ENCODE measurements around the gene EPHB2.

DNA sequence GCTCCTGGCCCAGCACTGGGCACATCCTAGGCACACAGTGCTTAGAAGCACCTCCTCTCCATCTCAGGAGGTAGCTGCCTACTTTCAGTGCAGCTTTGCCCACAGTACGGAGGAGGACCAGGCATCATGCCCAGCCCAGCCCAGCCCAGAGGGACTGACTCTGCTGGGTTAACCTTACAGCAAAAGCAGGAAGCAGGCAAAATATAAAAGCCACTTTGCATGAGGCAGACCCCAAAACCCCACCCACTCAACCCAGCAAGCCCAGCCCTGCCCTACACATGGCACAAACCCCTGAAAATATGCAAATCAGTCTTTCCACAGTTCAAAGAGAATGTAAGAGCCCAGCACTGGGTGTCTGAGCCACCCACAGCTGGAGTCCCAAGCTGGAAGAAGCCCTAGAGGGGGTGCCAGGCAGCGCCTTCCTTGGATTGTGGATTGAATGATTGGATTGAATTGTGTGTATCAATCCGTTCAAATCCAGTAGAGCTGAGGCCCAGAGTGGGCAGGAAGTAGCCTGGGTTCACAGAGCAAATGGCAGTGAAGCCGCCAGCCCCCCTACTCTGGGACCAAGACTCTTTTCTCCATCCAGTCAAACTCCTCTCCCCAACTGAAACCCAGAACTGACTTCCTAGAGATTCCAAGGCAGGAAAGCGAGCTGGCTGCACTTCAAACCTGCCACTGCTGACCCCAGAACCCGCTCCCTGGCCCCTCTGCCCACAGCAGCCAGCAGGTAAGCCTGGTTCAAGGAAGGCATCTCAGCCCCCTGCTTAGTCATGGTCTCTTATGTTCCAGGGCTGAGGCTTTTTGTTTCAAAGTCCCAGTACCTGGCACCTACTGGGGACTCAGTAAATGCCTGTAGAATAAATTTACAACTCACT lies 144.3 kb downstream of the EPHB2 start:
- TF ChIP-seq SMC3 (conservative IDR thresholded peaks at IDR 0.05; ENCODE audit: poor library complexity) (no peak), POLR2AphosphoS5 (IDR thresholded peaks at IDR 0.05) (no peak), EZH2 (IDR thresholded peaks at IDR 0.05; ENCODE audit: borderline replicate concordance, insufficient read depth, low read length, poor library complexity, severe bottlenecking) (no peak), MXI1 (conservative IDR thresholded peaks at IDR 0.05; ENCODE audit: poor library complexity, severe bottlenecking) (no peak), TAF1 (IDR thresholded peaks at IDR 0.05; ENCODE audit: low read depth) (no peak), EP300 (conservative IDR thresholded peaks at IDR 0.05; ENCODE audit: poor library complexity, severe bottlenecking) (no peak)
- TF ChIP-seq, protein P1, sequence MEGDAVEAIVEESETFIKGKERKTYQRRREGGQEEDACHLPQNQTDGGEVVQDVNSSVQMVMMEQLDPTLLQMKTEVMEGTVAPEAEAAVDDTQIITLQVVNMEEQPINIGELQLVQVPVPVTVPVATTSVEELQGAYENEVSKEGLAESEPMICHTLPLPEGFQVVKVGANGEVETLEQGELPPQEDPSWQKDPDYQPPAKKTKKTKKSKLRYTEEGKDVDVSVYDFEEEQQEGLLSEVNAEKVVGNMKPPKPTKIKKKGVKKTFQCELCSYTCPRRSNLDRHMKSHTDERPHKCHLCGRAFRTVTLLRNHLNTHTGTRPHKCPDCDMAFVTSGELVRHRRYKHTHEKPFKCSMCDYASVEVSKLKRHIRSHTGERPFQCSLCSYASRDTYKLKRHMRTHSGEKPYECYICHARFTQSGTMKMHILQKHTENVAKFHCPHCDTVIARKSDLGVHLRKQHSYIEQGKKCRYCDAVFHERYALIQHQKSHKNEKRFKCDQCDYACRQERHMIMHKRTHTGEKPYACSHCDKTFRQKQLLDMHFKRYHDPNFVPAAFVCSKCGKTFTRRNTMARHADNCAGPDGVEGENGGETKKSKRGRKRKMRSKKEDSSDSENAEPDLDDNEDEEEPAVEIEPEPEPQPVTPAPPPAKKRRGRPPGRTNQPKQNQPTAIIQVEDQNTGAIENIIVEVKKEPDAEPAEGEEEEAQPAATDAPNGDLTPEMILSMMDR (IDR thresholded peaks at IDR 0.05; ENCODE audit: poor library complexity, severe bottlenecking) = no peak
- TF ChIP-seq, protein P2, sequence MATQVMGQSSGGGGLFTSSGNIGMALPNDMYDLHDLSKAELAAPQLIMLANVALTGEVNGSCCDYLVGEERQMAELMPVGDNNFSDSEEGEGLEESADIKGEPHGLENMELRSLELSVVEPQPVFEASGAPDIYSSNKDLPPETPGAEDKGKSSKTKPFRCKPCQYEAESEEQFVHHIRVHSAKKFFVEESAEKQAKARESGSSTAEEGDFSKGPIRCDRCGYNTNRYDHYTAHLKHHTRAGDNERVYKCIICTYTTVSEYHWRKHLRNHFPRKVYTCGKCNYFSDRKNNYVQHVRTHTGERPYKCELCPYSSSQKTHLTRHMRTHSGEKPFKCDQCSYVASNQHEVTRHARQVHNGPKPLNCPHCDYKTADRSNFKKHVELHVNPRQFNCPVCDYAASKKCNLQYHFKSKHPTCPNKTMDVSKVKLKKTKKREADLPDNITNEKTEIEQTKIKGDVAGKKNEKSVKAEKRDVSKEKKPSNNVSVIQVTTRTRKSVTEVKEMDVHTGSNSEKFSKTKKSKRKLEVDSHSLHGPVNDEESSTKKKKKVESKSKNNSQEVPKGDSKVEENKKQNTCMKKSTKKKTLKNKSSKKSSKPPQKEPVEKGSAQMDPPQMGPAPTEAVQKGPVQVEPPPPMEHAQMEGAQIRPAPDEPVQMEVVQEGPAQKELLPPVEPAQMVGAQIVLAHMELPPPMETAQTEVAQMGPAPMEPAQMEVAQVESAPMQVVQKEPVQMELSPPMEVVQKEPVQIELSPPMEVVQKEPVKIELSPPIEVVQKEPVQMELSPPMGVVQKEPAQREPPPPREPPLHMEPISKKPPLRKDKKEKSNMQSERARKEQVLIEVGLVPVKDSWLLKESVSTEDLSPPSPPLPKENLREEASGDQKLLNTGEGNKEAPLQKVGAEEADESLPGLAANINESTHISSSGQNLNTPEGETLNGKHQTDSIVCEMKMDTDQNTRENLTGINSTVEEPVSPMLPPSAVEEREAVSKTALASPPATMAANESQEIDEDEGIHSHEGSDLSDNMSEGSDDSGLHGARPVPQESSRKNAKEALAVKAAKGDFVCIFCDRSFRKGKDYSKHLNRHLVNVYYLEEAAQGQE (IDR thresholded peaks at IDR 0.05; ENCODE audit: borderline replicate concordance) = no peak
